HEK293T (cell line): ENCODE measurements around the gene ILDR2.

Experiments used
- BHLHE40 ChIP-seq: fragments of 450-650 bp; IDR thresholded peaks from 2 replicates; pipeline ENCODE4 v1.6.1; 2016; ENCODE audit warnings: mild to moderate bottlenecking, moderate library complexity, borderline replicate concordance
- CTBP1 ChIP-seq: fragments of 450-650 bp; IDR thresholded peaks from 2 replicates; pipeline ENCODE4 v1.6.1; 2016; ENCODE audit warnings: borderline replicate concordance
- ELF4 ChIP-seq: fragments of 450-650 bp; IDR thresholded peaks from 2 replicates; pipeline ENCODE4 v1.6.1; 2017; ENCODE audit warnings: antibody characterized with exemption
- FOXA1 ChIP-seq: fragments of 450-650 bp; IDR thresholded peaks from 2 replicates; pipeline ENCODE4 v1.6.1; 2016; ENCODE audit warnings: mild to moderate bottlenecking
- FOXM1 ChIP-seq: fragments of 450-650 bp; IDR thresholded peaks from 2 replicates; pipeline ENCODE4 v1.6.1; 2017; ENCODE audit warnings: mild to moderate bottlenecking, borderline replicate concordance
- HDGF ChIP-seq: fragments of 450-650 bp; IDR thresholded peaks from 2 replicates; pipeline ENCODE4 v1.6.1; 2017; ENCODE audit warnings: antibody characterized with exemption, borderline replicate concordance
- PKNOX1 ChIP-seq: fragments of 450-650 bp; IDR thresholded peaks from 2 replicates; pipeline ENCODE4 v1.6.1; 2016
- SP1 ChIP-seq: fragments of 450-650 bp; IDR thresholded peaks from 2 replicates; pipeline ENCODE4 v1.6.1; 2017
- SUZ12 ChIP-seq: fragments of 450-650 bp; IDR thresholded peaks from 2 replicates; pipeline ENCODE4 v1.6.1; 2016; ENCODE audit warnings: mild to moderate bottlenecking
- ZNF384 ChIP-seq: fragments of 450-650 bp; IDR thresholded peaks from 2 replicates; pipeline ENCODE4 v1.6.1; 2016

DNA sequence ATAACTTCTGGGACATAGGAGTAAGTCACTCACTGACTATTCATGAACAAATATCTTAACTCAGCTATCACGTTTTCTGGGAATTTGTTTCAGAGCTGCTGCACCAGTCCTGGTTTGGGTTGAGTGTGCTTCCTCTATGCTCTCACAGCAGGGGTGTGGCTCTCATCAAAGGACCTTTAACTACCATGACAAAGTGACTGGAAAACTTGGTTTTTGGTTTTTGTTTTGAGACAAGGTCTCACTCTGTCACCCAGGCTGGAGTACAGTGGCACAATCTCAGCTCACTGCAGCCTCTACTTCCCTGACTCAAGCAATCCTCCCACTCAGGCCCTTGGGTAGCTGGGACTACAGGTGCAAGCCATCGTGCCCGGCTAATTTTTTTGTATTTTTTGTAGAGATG is 4.1 kb downstream of the ILDR2 start:
- TF ChIP-seq CTBP1: no peak
- no peak for TF ChIP-seq SP1
- TF ChIP-seq BHLHE40: no peak
- TF ChIP-seq FOXM1: no peak
- TF ChIP-seq FOXA1: no peak
- TF ChIP-seq PKNOX1: no peak
- no peak for TF ChIP-seq ELF4
- no peak for TF ChIP-seq HDGF
- no peak for TF ChIP-seq SUZ12
- TF ChIP-seq ZNF384: no peak
